Psoas muscle (tissue), 8 donors: ENCODE measurements around the gene GRM4. TPM values are rescaled to one million over a fixed set of nuclear protein-coding genes. Genes with fewer than 3 reads are reported as not detected.

Source experiments
- ATAC-seq, 4 donors: fragments of 200-7000 bp; cut with Tn5 transposase; one replicate each; pipeline ENCODE4 v1.9.1; 2020; ENCODE audit warnings: moderate library complexity in 3 of 4, mild to moderate bottlenecking in 2 of 4
- DNase-seq, 2 donors: peaks; one replicate each; pipeline ENCODE4 v3.0.0-alpha.2; 2020
- H3K27ac ChIP-seq: fragments of 200-600 bp; one replicate; pipeline ENCODE4 v1.8.0; 2022
- H3K27me3 ChIP-seq, 3 donors: fragments of 200-600 bp in 1 of 3; one replicate each; pipeline versions ENCODE4 v1.6.1 to v1.8.0; 2013 to 2022; ENCODE audit warnings: low read length in 2 of 3, mild to moderate bottlenecking in 2 of 3, moderate library complexity in 1 of 3; ENCODE audit not compliant: insufficient read depth in 3 of 3
- H3K36me3 ChIP-seq, 2 donors: fragments of 200-600 bp in 1 of 2; one replicate each; pipeline versions ENCODE4 v1.6.1 to v1.8.0; 2013 to 2022; ENCODE audit warnings: low read depth in 1 of 2, mild to moderate bottlenecking in 1 of 2, moderate library complexity in 1 of 2; ENCODE audit not compliant: insufficient read depth in 1 of 2
- H3K4me1 ChIP-seq: fragments of 200-600 bp; one replicate; pipeline ENCODE4 v1.8.0; 2022
- H3K4me3 ChIP-seq: fragments of 200-600 bp; one replicate; pipeline ENCODE4 v1.8.0; 2022; ENCODE audit warnings: mild to moderate bottlenecking
- H3K9me3 ChIP-seq: fragments of 200-600 bp; one replicate; pipeline ENCODE4 v1.8.0; 2022
- CTCF ChIP-seq: fragments of 200-600 bp; IDR thresholded peaks from one replicate; pipeline ENCODE4 v1.8.0; 2022; ENCODE audit warnings: antibody characterized with exemption
- WGBS, 3 donors: extraction: QIAGEN DNeasy Blood & Tissue Kit; methylation state at CpG; one replicate each; pipeline versions ENCODE4 v1.1.6 to v1.1.7; 2013; 5-methylcytosine and 5-hydroxymethylcytosine counted together
- intact Hi-C, 2 donors: fragments of 100-400 bp; cut with DNase I; formaldehyde crosslinking; loops; one replicate each; pipeline versions ENCODE4 v1.11.0 to v1.14.2; 2022
- polyA plus RNA-seq, 3 donors: library from polyadenylated mRNA; stranded (reverse); fragments of 200-250 nt; gene quantifications; one replicate each; pipeline ENCODE4 v1.2.3, GENCODE V29; 2013
- total RNA-seq, 4 donors: library from RNA; stranded (reverse); fragmentation: NEBNext Ultra II Directional in 2 of 4; extraction: Animal tissue kit (Norgen Biotek cat#: 25700) in 2 of 4; gene quantifications; one replicate each; pipeline versions ENCODE4 v1.2.1 to v1.2.4, GENCODE V29; 2021 to 2023
- donor health status: healthy with polysubstance abuse.
- donor health status: DM: no; HTN: no; CAD: no; lungs with moderate emphysema.
- donor health status: Bipolar disorder and iron deficiency.
- donor health status: healthy.
- donor health status: DM: yes; HTN: yes; CAD: no.
- donor health status: DM: no; HTN: no; CAD: no.
- donor health status: DM: no; HTN: no; CAD: no.
- donor health status: DM: yes; HTN: yes; CAD: no.

The GRM4 gene
- total and polyA plus RNA-seq, 7 donors = 0.07 to 0.39 (median 0.14) TPM; not detected in 4

GRCh38 chr6:34095136-34095505, 50.8 kb downstream of the GRM4 start:
- H3K27ac ChIP-seq = no peak overlapping the region
- ATAC-seq = no peak
- no peak for DNase-seq
- H3K4me1 ChIP-seq = no peaks in the 10 kb centered on the region
- WGBS, 3 donors = 53 to 70% (median 64%) methylated on average over 7 of the region's 7 CpGs
- intact Hi-C loops = no loop called here
- no peaks in the 10 kb centered on the region for H3K36me3 ChIP-seq
- TF ChIP-seq CTCF = no peak
- peaks cover 0 to 19% (median 14%) of the 10 kb centered on the region in 3 donors for H3K27me3 ChIP-seq
- no peak overlapping the region for H3K4me3 ChIP-seq
- no peaks in the 10 kb centered on the region for H3K9me3 ChIP-seq

GRCh38 chr6:34094474-34095135, 51.3 kb downstream of the GRM4 start:
- Histone ChIP-seq H3K36me3 (no peaks in the 10 kb centered on the region), H3K4me3 (no peak overlapping the region), H3K4me1 (no peaks in the 10 kb centered on the region), H3K9me3 (no peaks in the 10 kb centered on the region), H3K27ac (no peak overlapping the region), H3K27me3 (peaks cover 0 to 19% (median 14%) of the 10 kb centered on the region in 3 donors)
- intact Hi-C loops = no loop called here
- 21 to 27% (median 22%) methylated on average over 12 of the region's 12 CpGs for WGBS, 3 donors
- ATAC-seq (no peak), DNase-seq (no peak)
- no peak for TF ChIP-seq CTCF

- no peak for TF ChIP-seq CTCF
- no peaks in the 10 kb centered on the region for H3K9me3 ChIP-seq
- WGBS, 3 donors = 30 to 37% (median 33%) methylated on average over 4 of the region's 4 CpGs
- DNase-seq (no peak), ATAC-seq (no peak)
- intact Hi-C loops = no loop called here
- H3K27ac ChIP-seq = no peak overlapping the region
- H3K4me3 ChIP-seq = no peak overlapping the region
- H3K27me3 ChIP-seq = peaks cover 0 to 19% (median 14%) of the 10 kb centered on the region in 3 donors
- no peaks in the 10 kb centered on the region for H3K36me3 ChIP-seq
- H3K4me1 ChIP-seq = no peaks in the 10 kb centered on the region
These were observed 51.9 kb downstream of the GRM4 start for GRCh38 chr6:34093854-34094430.

GRCh38 chr6:34093206-34093605, 52.7 kb downstream of the GRM4 start:
- Histone ChIP-seq H3K4me3 (no peak overlapping the region), H3K36me3 (no peaks in the 10 kb centered on the region), H3K27ac (no peak overlapping the region), H3K9me3 (no peaks in the 10 kb centered on the region), H3K4me1 (no peaks in the 10 kb centered on the region), H3K27me3 (peaks cover 0 to 19% (median 14%) of the 10 kb centered on the region in 3 donors)
- WGBS, 3 donors = 75 to 78% (median 77%) methylated on average over 6 of the region's 6 CpGs
- ATAC-seq (no peak), DNase-seq (no peak)
- intact Hi-C loops = no loop called here
- no peak for TF ChIP-seq CTCF

GRCh38 chr6:34092631-34093030, 53.3 kb downstream of the GRM4 start:
- H3K9me3 ChIP-seq = no peaks in the 10 kb centered on the region
- DNase-seq (no peak), ATAC-seq (no peak)
- 70 to 77% (median 76%) methylated on average over 9 to 10 of the region's 10 CpGs for WGBS, 3 donors
- intact Hi-C loops = no loop called here
- TF ChIP-seq CTCF = no peak
- H3K4me3 ChIP-seq = no peak overlapping the region
- H3K36me3 ChIP-seq = no peaks in the 10 kb centered on the region
- H3K27me3 ChIP-seq = peaks cover 0 to 19% (median 14%) of the 10 kb centered on the region in 3 donors
- H3K4me1 ChIP-seq = no peaks in the 10 kb centered on the region
- no peak overlapping the region for H3K27ac ChIP-seq
